ENCODE data around the gene VPS4A.

The VPS4A gene

GRCh38 chr16:69307091-69307490 is 4.1 kb upstream of the VPS4A start:
- H3K27me3 ChIP-seq (ENCODE audit: control insufficient read depth in 1 of 2, insufficient read depth in 2 of 2, low read length in 2 of 2): no peaks in the 10 kb centered on the region
- no peak overlapping the region for H3K27ac ChIP-seq (ENCODE audit: low read length)
- H3K4me3 ChIP-seq (ENCODE audit: low read length in 2 of 2): no peak overlapping the region
- no peaks in the 10 kb centered on the region for H3K9me3 ChIP-seq (ENCODE audit: control insufficient read depth in 2 of 2, low read length in 2 of 2)
- H3K36me3 ChIP-seq (ENCODE audit: control insufficient read depth in 2 of 2, insufficient read depth in 2 of 2, low read length in 2 of 2): peaks cover 0 to 4% of the 10 kb centered on the region in 2 donors
- peaks cover 8% of the 10 kb centered on the region for H3K4me1 ChIP-seq (ENCODE audit: control insufficient read depth, insufficient read depth, low read length)
- H3K9ac ChIP-seq (ENCODE audit: low read length in 2 of 2): no peak overlapping the region

GRCh38 chr16:69307856-69308255 is 3.3 kb upstream of the VPS4A start:
- no peak overlapping the region for H3K27ac ChIP-seq (ENCODE audit: low read length)
- H3K4me3 ChIP-seq (ENCODE audit: low read length in 2 of 2): no peak overlapping the region
- peaks cover 11% of the 10 kb centered on the region for H3K4me1 ChIP-seq (ENCODE audit: control insufficient read depth, insufficient read depth, low read length)
- H3K36me3 ChIP-seq (ENCODE audit: control insufficient read depth in 2 of 2, insufficient read depth in 2 of 2, low read length in 2 of 2): peaks cover 0 to 4% of the 10 kb centered on the region in 2 donors
- no peaks in the 10 kb centered on the region for H3K9me3 ChIP-seq (ENCODE audit: control insufficient read depth in 2 of 2, low read length in 2 of 2)
- no peak overlapping the region for H3K9ac ChIP-seq (ENCODE audit: low read length in 2 of 2)
- H3K27me3 ChIP-seq (ENCODE audit: control insufficient read depth in 1 of 2, insufficient read depth in 2 of 2, low read length in 2 of 2): no peaks in the 10 kb centered on the region

GRCh38 chr16:69309316-69309715 is 1.8 kb upstream of the VPS4A start:
- H3K27ac ChIP-seq (ENCODE audit: low read length): no peak overlapping the region
- H3K9me3 ChIP-seq (ENCODE audit: control insufficient read depth in 2 of 2, low read length in 2 of 2): no peaks in the 10 kb centered on the region
- peaks cover 0 to under 1% of the 10 kb centered on the region in 2 donors for H3K36me3 ChIP-seq (ENCODE audit: control insufficient read depth in 2 of 2, insufficient read depth in 2 of 2, low read length in 2 of 2)
- peaks cover 11% of the 10 kb centered on the region for H3K4me1 ChIP-seq (ENCODE audit: control insufficient read depth, insufficient read depth, low read length)
- no peaks in the 10 kb centered on the region for H3K27me3 ChIP-seq (ENCODE audit: control insufficient read depth in 1 of 2, insufficient read depth in 2 of 2, low read length in 2 of 2)
- H3K4me3 ChIP-seq (ENCODE audit: low read length in 2 of 2): no peak overlapping the region
- H3K9ac ChIP-seq (ENCODE audit: low read length in 2 of 2): no peak overlapping the region

- Histone ChIP-seq H3K27ac (ENCODE audit: low read length) (peak overlapping the region; percentile 69), H3K9ac (ENCODE audit: low read length in 2 of 2) (peak overlapping the region; percentile 90 to 93), H3K36me3 (ENCODE audit: control insufficient read depth in 2 of 2, insufficient read depth in 2 of 2, low read length in 2 of 2) (peaks cover 9 to 24% of the 10 kb centered on the region in 2 donors)
These were observed 610 bp downstream of the VPS4A start for GRCh38 chr16:69311533-69312387.

DNA sequence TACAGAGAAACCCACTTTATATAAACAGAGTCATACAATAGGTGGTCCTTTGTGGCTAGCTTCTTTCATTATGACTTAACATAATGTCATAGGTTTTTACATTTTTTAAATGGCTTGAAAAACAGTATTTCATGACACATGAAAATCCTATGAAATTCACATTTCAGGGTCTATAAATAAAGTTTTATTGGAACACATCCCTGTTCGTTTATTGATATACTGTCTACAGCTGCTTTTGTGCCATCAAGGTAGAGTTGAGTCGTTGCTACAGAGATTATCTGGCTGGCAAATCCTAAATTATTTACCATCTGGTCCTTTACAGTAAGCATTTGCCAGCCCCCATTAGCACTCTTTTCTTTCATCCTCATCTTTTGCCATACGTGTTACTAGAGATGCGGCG is 2.3 kb downstream of the VPS4A start:
- Histone ChIP-seq H3K36me3 (ENCODE audit: control insufficient read depth in 2 of 2, insufficient read depth in 2 of 2, low read length in 2 of 2) (peaks cover 17 to 34% of the 10 kb centered on the region in 2 donors), H3K9me3 (ENCODE audit: control insufficient read depth in 2 of 2, low read length in 2 of 2) (no peaks in the 10 kb centered on the region), H3K27ac (ENCODE audit: low read length) (no peak overlapping the region), H3K4me3 (ENCODE audit: low read length in 2 of 2) (no peak overlapping the region), H3K4me1 (ENCODE audit: control insufficient read depth, insufficient read depth, low read length) (peaks cover 11% of the 10 kb centered on the region), H3K9ac (ENCODE audit: low read length in 2 of 2) (no peak overlapping the region), H3K27me3 (ENCODE audit: control insufficient read depth in 1 of 2, insufficient read depth in 2 of 2, low read length in 2 of 2) (no peaks in the 10 kb centered on the region)

More at GRCh38 chr16:69311533-69312387, 610 bp downstream of the VPS4A start:
- H3K4me1 ChIP-seq (ENCODE audit: control insufficient read depth, insufficient read depth, low read length): peaks cover 11% of the 10 kb centered on the region
- H3K27me3 ChIP-seq (ENCODE audit: control insufficient read depth in 1 of 2, insufficient read depth in 2 of 2, low read length in 2 of 2): no peaks in the 10 kb centered on the region
- no peaks in the 10 kb centered on the region for H3K9me3 ChIP-seq (ENCODE audit: control insufficient read depth in 2 of 2, low read length in 2 of 2)
- peak overlapping the region; percentile 85 to 89 for H3K4me3 ChIP-seq (ENCODE audit: low read length in 2 of 2)

DNA sequence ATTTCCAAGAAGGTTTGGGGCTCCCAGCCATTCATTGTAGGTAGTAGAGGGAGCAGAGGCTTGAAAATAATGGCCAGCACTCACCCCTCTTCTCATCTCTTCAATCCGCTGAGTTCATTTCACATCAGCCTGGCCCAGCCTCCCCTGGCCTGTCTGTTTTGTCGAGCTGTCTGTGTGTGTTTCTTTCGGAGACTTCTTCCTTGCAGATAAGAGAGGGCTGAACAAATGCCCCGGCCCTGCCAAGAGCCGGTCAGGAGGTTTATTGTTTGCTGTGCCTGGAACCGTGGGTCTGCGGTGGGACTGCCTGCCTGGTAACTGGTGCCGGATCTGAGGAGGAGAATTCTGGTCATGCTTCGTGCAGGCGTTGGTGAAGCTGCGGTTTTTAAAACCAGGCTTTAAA is 3.4 kb downstream of the VPS4A start:
- H3K9me3 ChIP-seq (ENCODE audit: control insufficient read depth in 2 of 2, low read length in 2 of 2): no peaks in the 10 kb centered on the region
- H3K27me3 ChIP-seq (ENCODE audit: control insufficient read depth in 1 of 2, insufficient read depth in 2 of 2, low read length in 2 of 2): no peaks in the 10 kb centered on the region
- H3K9ac ChIP-seq (ENCODE audit: low read length in 2 of 2): no peak overlapping the region
- peaks cover 11% of the 10 kb centered on the region for H3K4me1 ChIP-seq (ENCODE audit: control insufficient read depth, insufficient read depth, low read length)
- H3K27ac ChIP-seq (ENCODE audit: low read length): no peak overlapping the region
- H3K36me3 ChIP-seq (ENCODE audit: control insufficient read depth in 2 of 2, insufficient read depth in 2 of 2, low read length in 2 of 2): peaks cover 27 to 42% of the 10 kb centered on the region in 2 donors
- H3K4me3 ChIP-seq (ENCODE audit: low read length in 2 of 2): no peak overlapping the region

- peaks cover 39 to 53% of the 10 kb centered on the region in 2 donors for H3K36me3 ChIP-seq (ENCODE audit: control insufficient read depth in 2 of 2, insufficient read depth in 2 of 2, low read length in 2 of 2)
- H3K27ac ChIP-seq (ENCODE audit: low read length): no peak overlapping the region
- H3K9me3 ChIP-seq (ENCODE audit: control insufficient read depth in 2 of 2, low read length in 2 of 2): no peaks in the 10 kb centered on the region
- no peaks in the 10 kb centered on the region for H3K27me3 ChIP-seq (ENCODE audit: control insufficient read depth in 1 of 2, insufficient read depth in 2 of 2, low read length in 2 of 2)
- no peak overlapping the region for H3K4me3 ChIP-seq (ENCODE audit: low read length in 2 of 2)
- H3K9ac ChIP-seq (ENCODE audit: low read length in 2 of 2): peak overlapping the region in 1 of 2 donors; percentile 13
- peaks cover 8% of the 10 kb centered on the region for H3K4me1 ChIP-seq (ENCODE audit: control insufficient read depth, insufficient read depth, low read length)
These were observed 4.5 kb downstream of the VPS4A start for GRCh38 chr16:69315486-69316311.

GRCh38 chr16:69316595-69317034 is 5.5 kb downstream of the VPS4A start:
- no peaks in the 10 kb centered on the region for H3K27me3 ChIP-seq (ENCODE audit: control insufficient read depth in 1 of 2, insufficient read depth in 2 of 2, low read length in 2 of 2)
- peaks cover 8% of the 10 kb centered on the region for H3K4me1 ChIP-seq (ENCODE audit: control insufficient read depth, insufficient read depth, low read length)
- H3K36me3 ChIP-seq (ENCODE audit: control insufficient read depth in 2 of 2, insufficient read depth in 2 of 2, low read length in 2 of 2): peaks cover 48 to 63% of the 10 kb centered on the region in 2 donors
- no peak overlapping the region for H3K27ac ChIP-seq (ENCODE audit: low read length)
- no peak overlapping the region for H3K9ac ChIP-seq (ENCODE audit: low read length in 2 of 2)
- H3K9me3 ChIP-seq (ENCODE audit: control insufficient read depth in 2 of 2, low read length in 2 of 2): no peaks in the 10 kb centered on the region
- no peak overlapping the region for H3K4me3 ChIP-seq (ENCODE audit: low read length in 2 of 2)

DNA sequence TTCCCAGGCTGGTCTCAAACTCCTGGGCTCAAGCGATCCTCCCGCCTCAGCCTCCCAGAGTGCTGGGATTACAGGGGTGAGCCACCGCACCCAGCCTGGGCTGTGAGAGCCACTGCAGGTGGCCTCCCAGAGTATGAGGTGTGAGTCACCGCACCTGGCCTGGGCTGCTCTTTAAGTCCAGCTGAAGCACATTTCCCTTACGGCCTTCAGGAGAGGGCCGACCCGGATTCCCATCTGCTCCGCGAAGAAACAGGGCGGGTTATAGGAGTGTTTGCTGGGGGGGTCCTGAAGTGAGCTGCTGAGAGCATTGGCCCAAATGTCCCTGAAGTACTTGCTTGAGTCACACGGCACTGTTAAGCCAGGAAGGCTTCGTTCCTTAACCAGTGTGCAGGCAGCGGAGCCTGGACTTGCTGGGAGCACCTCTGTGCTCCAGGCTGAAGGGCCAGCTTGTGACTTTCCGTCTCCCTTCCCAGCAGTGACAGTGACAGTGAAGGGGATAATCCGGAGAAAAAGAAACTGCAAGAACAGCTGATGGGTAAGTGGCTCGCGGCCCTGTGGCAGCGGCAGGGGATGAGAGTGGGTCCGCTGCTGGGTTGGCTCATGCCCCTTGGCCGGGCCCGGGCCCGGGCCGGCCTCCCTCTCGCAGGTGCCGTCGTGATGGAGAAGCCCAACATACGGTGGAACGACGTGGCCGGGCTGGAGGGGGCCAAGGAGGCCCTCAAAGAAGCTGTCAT is 7.2 kb downstream of the VPS4A start:
- Histone ChIP-seq H3K4me3 (ENCODE audit: low read length in 2 of 2) (no peak overlapping the region), H3K36me3 (ENCODE audit: control insufficient read depth in 2 of 2, insufficient read depth in 2 of 2, low read length in 2 of 2) (peaks cover 62 to 77% of the 10 kb centered on the region in 2 donors), H3K27me3 (ENCODE audit: control insufficient read depth in 1 of 2, insufficient read depth in 2 of 2, low read length in 2 of 2) (no peaks in the 10 kb centered on the region), H3K9ac (ENCODE audit: low read length in 2 of 2) (no peak overlapping the region), H3K4me1 (ENCODE audit: control insufficient read depth, insufficient read depth, low read length) (no peaks in the 10 kb centered on the region), H3K9me3 (ENCODE audit: control insufficient read depth in 2 of 2, low read length in 2 of 2) (no peaks in the 10 kb centered on the region), H3K27ac (ENCODE audit: low read length) (no peak overlapping the region)

DNA sequence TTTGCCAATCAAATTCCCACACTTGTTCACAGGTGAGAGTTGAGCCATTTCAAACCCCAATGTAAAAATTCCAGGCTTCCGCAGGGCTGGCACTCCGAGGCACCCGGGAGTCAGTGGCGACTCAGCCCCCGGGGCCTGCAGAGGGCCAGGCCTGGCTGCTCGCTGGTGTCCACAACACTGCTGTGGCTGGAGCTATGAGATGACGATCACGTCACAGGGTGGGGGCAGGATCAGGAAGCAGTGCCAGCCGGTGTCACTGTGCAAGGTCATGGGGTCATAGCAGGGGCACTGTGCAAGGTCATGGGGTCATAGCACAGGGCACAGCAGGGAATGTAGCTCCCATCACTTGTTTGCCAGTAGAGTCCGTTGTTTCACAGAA is 7.8 kb downstream of the VPS4A start:
- H3K27ac ChIP-seq (ENCODE audit: low read length): no peak overlapping the region

More for the DNA sequence above, 7.8 kb downstream of the VPS4A start:
- Histone ChIP-seq H3K4me1 (ENCODE audit: control insufficient read depth, insufficient read depth, low read length) (no peaks in the 10 kb centered on the region), H3K4me3 (ENCODE audit: low read length in 2 of 2) (no peak overlapping the region), H3K9me3 (ENCODE audit: control insufficient read depth in 2 of 2, low read length in 2 of 2) (no peaks in the 10 kb centered on the region), H3K9ac (ENCODE audit: low read length in 2 of 2) (no peak overlapping the region), H3K36me3 (ENCODE audit: control insufficient read depth in 2 of 2, insufficient read depth in 2 of 2, low read length in 2 of 2) (peaks cover 65 to 81% of the 10 kb centered on the region in 2 donors), H3K27me3 (ENCODE audit: control insufficient read depth in 1 of 2, insufficient read depth in 2 of 2, low read length in 2 of 2) (no peaks in the 10 kb centered on the region)

Data from stomach smooth muscle (tissue), 2 donors.